Heart left ventricle (tissue), 13 donors: ENCODE data around the gene EPB41L2.

Source experiments
- CTCF ChIP-seq, 12 donors: fragments of 200-600 bp; sonication (generic) in 4 of 12; IDR thresholded peaks; one replicate each; pipeline versions ENCODE4 v1.5.0 to v1.8.0; 2018 to 2022; ENCODE audit warnings: antibody characterized with exemption in 12 of 12, mild to moderate bottlenecking in 5 of 12
- POLR2A ChIP-seq, 2 donors: fragments of 450-650 bp; IDR thresholded peaks; one replicate each; pipeline ENCODE4 v1.6.1; 2017; ENCODE audit warnings: antibody characterized with exemption in 2 of 2, mild to moderate bottlenecking in 2 of 2, moderate library complexity in 2 of 2
- donor health status: ischemic (EF 13 %, LVEDD 7.1; RV severe dilation, severe dysfunction).
- donor health status: DM: no; HTN: yes; CAD: no.
- donor health status: DM: no; HTN: no; CAD: no.
- donor health status: ischemic (EF 25% LVEDD 6.9; RV normal size, moderate dysfunction).
- donor health status: ischemic (EF 25% LVEDD 5.7; RV mildly dilated, moderate dysfunction).
- donor health status: ischemic (EF 35%, LVEDD 5.7; RV mildly dilated, moderate dysfunction).
- donor health status: nonischemic (EF 11% LVEDD 7.7; RV severe dilation, severe dysfunction).
- donor health status: DM: yes; HTN: yes; CAD: no.
- donor health status: PGD.
- donor health status: ischemic (EF 29% LVEDD 5.4; RV normal size, mild dysfunction).
- donor health status: nonischemic (EF 23%, LVEDD 6.1; RV moderate dilation, normal function).

- TF ChIP-seq CTCF (IDR thresholded peaks at IDR 0.05) (no peak), POLR2A (IDR thresholded peaks at IDR 0.05) (no peak)
Observed at GRCh38 chr6:131005439-131006016, 57.5 kb downstream of the EPB41L2 start.
